PC-3 (cell line): ENCODE results near the gene SIGLEC14. TPM values are rescaled to one million over a fixed set of nuclear protein-coding genes. Genes with fewer than 3 reads are reported as not detected.

Experiments used
- ATAC-seq: fragments of 200-7000 bp; cut with Tn5 transposase; 2 replicates; pipeline ENCODE4 v1.9.1; 2020; ENCODE audit warnings: mild to moderate bottlenecking, moderate library complexity
- BruUV-seq: library from RNA; stranded (reverse); fragments of 400-500 nt; replicated peaks from 2 replicates; lab custom pipeline; 2021; lab: Mats Ljungman, UMichigan
- CTCF ChIA-PET: fragments of 300-600 bp; sonication (Branson Sonifier 250); formaldehyde crosslinking; loops from one replicate; lab custom pipeline; 2022; ENCODE audit warnings: antibody characterized with exemption; lab: Charles Lee
- POLR2A ChIA-PET: fragments of 300-600 bp; sonication (Branson Sonifier 250); formaldehyde crosslinking; loops from one replicate; lab custom pipeline; 2022; ENCODE audit warnings: antibody characterized with exemption; ENCODE audit not compliant: unreplicated experiment; lab: Charles Lee
- DNase-seq: peaks from one replicate; pipeline ENCODE4 v3.0.0-alpha.2; 2015
- H2AFZ ChIP-seq: fragments of 300-600 bp; sonication (generic); 2 replicates; pipeline ENCODE4 v1.6.0; 2016; ENCODE audit warnings: antibody characterized with exemption, low read length
- H3F3A ChIP-seq: fragments of 300-600 bp; sonication (generic); one replicate; pipeline ENCODE4 v1.6.0; 2017; ENCODE audit warnings: antibody characterized with exemption, low read length, control low read depth, mild to moderate bottlenecking; ENCODE audit not compliant: unreplicated experiment
- H3K27ac ChIP-seq: fragments of 300-600 bp; sonication (generic); 2 replicates; pipeline ENCODE4 v1.5.1; 2016; ENCODE audit warnings: mild to moderate bottlenecking, low read length
- H3K27me3 ChIP-seq: fragments of 300-600 bp; sonication (generic); 2 replicates; pipeline ENCODE4 v1.6.1; 2016; ENCODE audit warnings: low read length, mixed read lengths
- H3K36me3 ChIP-seq: fragments of 300-600 bp; sonication (generic); 2 replicates; pipeline ENCODE4 v1.6.1; 2016; ENCODE audit warnings: low read depth, mixed run types, low read length, mixed read lengths
- H3K4me1 ChIP-seq: fragments of 300-600 bp; sonication (generic); 2 replicates; pipeline ENCODE4 v1.5.1; 2016; ENCODE audit warnings: low read length; ENCODE audit not compliant: insufficient read depth
- H3K4me2 ChIP-seq: fragments of 300-600 bp; sonication (generic); 2 replicates; pipeline ENCODE4 v1.6.0; 2016; ENCODE audit warnings: low read length
- H3K4me3 ChIP-seq: fragments of 300-600 bp; sonication (generic); 2 replicates; pipeline ENCODE4 v1.5.1; 2016; ENCODE audit warnings: mild to moderate bottlenecking, low read length, mixed read lengths
- H3K79me2 ChIP-seq: fragments of 300-600 bp; sonication (generic); 2 replicates; pipeline ENCODE4 v1.6.1; 2017; ENCODE audit warnings: low read length, mixed read lengths
- H3K9ac ChIP-seq: fragments of 300-600 bp; sonication (generic); 2 replicates; pipeline ENCODE4 v1.6.0; 2016; ENCODE audit warnings: mild to moderate bottlenecking, low read length
- H3K9me2 ChIP-seq: fragments of 300-600 bp; sonication (generic); replicated peaks from 2 replicates; pipeline ENCODE4 v1.6.1; 2016; ENCODE audit warnings: mixed run types, low read length, mixed read lengths
- H3K9me3 ChIP-seq: fragments of 300-600 bp; sonication (generic); 2 replicates; pipeline ENCODE4 v1.6.1; 2016; ENCODE audit warnings: low read length, mixed read lengths
- H4K20me1 ChIP-seq: fragments of 300-600 bp; sonication (generic); 2 replicates; pipeline ENCODE4 v1.6.1; 2016; ENCODE audit warnings: low read length, mixed read lengths
- CTCF ChIP-seq: fragments of 300-600 bp; sonication (generic); conservative IDR thresholded peaks from 2 replicates; pipeline ENCODE4 v1.5.1; 2017; ENCODE audit warnings: antibody characterized with exemption, low read depth, mild to moderate bottlenecking, low read length
- EZH2 ChIP-seq: fragments of 300-600 bp; sonication (generic); IDR thresholded peaks from one replicate; pipeline ENCODE4 v1.6.1; 2017; ENCODE audit warnings: antibody characterized with exemption, mild to moderate bottlenecking, low read length; ENCODE audit not compliant: unreplicated experiment
- EZH2phosphoT487 ChIP-seq: fragments of 300-600 bp; sonication (generic); IDR thresholded peaks from 2 replicates; pipeline ENCODE4 v1.6.1; 2018; ENCODE audit warnings: mild to moderate bottlenecking, antibody characterized with exemption, low read length, borderline replicate concordance
- intact Hi-C: fragments of 100-400 bp; cut with micrococcal nuclease; formaldehyde crosslinking; loops from 2 replicates; pipeline ENCODE4 v1.9.0; 2023
- total RNA-seq: library from RNA; depleted of rRNA; stranded (reverse); fragments of >200 nt; gene quantifications from 2 replicates; pipeline ENCODE4 v1.2.3, GENCODE V29; 2014

SIGLEC14 gene
- total RNA-seq, 1 experiment from 2014 or later = not detected

GRCh38 chr19:51614789-51615188, 31.8 kb downstream of the SIGLEC14 start:
- Histone ChIP-seq H3K9me3 (no peaks in the 10 kb centered on the region), H3K36me3 (no peaks in the 10 kb centered on the region), H3K4me1 (no peaks in the 10 kb centered on the region), H3F3A (no peaks in the 10 kb centered on the region), H3K27ac (no peak overlapping the region), H3K9ac (no peak overlapping the region), H4K20me1 (no peaks in the 10 kb centered on the region), H3K9me2 (no peaks in the 10 kb centered on the region), H3K4me2 (no peak overlapping the region), H3K79me2 (no peaks in the 10 kb centered on the region), H3K4me3 (no peak overlapping the region), H2AFZ (no peak overlapping the region), H3K27me3 (peaks cover 77% of the 10 kb centered on the region)
- no peak for DNase-seq
- BruUV-seq = no TSS peak
- intact Hi-C loops = no loop called here
- no peak for ATAC-seq
- POLR2A ChIA-PET = no interaction called here
- CTCF ChIA-PET = interaction anchor here (0.6 kb wide), 1 partner anchor 188 kb away, joined by 3 read pairs; no protein-coding TSS in a partner anchor
- TF ChIP-seq EZH2phosphoT487 (no peak), EZH2 (no peak), CTCF (no peak)

- DNase-seq (no peak), ATAC-seq (no peak)
- H3K4me2 ChIP-seq = no peak overlapping the region
- no TSS peak for BruUV-seq
- peaks cover 49% of the 10 kb centered on the region for H3K27me3 ChIP-seq
- no peaks in the 10 kb centered on the region for H3K79me2 ChIP-seq
- H2AFZ ChIP-seq = no peak overlapping the region
- H3K9me2 ChIP-seq = no peaks in the 10 kb centered on the region
- no peaks in the 10 kb centered on the region for H3K36me3 ChIP-seq
- TF ChIP-seq CTCF (no peak), EZH2phosphoT487 (no peak), EZH2 (no peak)
- H4K20me1 ChIP-seq = no peaks in the 10 kb centered on the region
- no peaks in the 10 kb centered on the region for H3K9me3 ChIP-seq
- H3K4me1 ChIP-seq = no peaks in the 10 kb centered on the region
- H3K4me3 ChIP-seq = no peak overlapping the region
- H3F3A ChIP-seq = no peaks in the 10 kb centered on the region
- ChIA-PET POLR2A (no interaction called here), CTCF (no interaction called here)
- intact Hi-C loops = no loop called here
- no peak overlapping the region for H3K27ac ChIP-seq
- H3K9ac ChIP-seq = no peak overlapping the region
Measured at GRCh38 chr19:51610576-51610975, 36.0 kb downstream of the SIGLEC14 start.

GRCh38 chr19:51607920-51608562, 38.6 kb downstream of the SIGLEC14 start:
- no peaks in the 10 kb centered on the region for H3K9me2 ChIP-seq
- no peak overlapping the region for H3K4me3 ChIP-seq
- DNase-seq = peak; percentile 90
- H2AFZ ChIP-seq = no peak overlapping the region
- ChIA-PET POLR2A (no interaction called here), CTCF (interaction anchor here (0.5 kb wide), 1 partner anchor 170 kb away, joined by 3 read pairs; no protein-coding TSS in a partner anchor)
- H3K36me3 ChIP-seq = no peaks in the 10 kb centered on the region
- no peak overlapping the region for H3K4me2 ChIP-seq
- ATAC-seq = peak; percentile 62
- H3K27ac ChIP-seq = no peak overlapping the region
- no peak for TF ChIP-seq EZH2phosphoT487
- peak; percentile 97 for TF ChIP-seq CTCF
- no peak for TF ChIP-seq EZH2
- no peaks in the 10 kb centered on the region for H4K20me1 ChIP-seq
- no TSS peak for BruUV-seq
- H3K27me3 ChIP-seq = peaks cover 24% of the 10 kb centered on the region; the same call in 1 of the 2 replicates
- no peak overlapping the region for H3K9ac ChIP-seq
- no peaks in the 10 kb centered on the region for H3K4me1 ChIP-seq
- intact Hi-C loops = loop anchor here (1.0 kb wide), 1 partner anchor 49 kb away; no protein-coding TSS in a partner anchor
- no peaks in the 10 kb centered on the region for H3K79me2 ChIP-seq
- no peaks in the 10 kb centered on the region for H3K9me3 ChIP-seq
- H3F3A ChIP-seq = no peaks in the 10 kb centered on the region
